ENCODE measurements around the gene SEPSECS. TPM values are rescaled to one million over a fixed set of nuclear protein-coding genes. Genes with fewer than 3 reads are reported as not detected.
"Not testable (repeated sequence)": the region's sequence is repeated elsewhere in the genome, so short reads cannot be mapped to it uniquely, and the experiment has no call there.

SEPSECS gene
- polyA plus RNA-seq, 1 donor: 10.2 TPM

DNA sequence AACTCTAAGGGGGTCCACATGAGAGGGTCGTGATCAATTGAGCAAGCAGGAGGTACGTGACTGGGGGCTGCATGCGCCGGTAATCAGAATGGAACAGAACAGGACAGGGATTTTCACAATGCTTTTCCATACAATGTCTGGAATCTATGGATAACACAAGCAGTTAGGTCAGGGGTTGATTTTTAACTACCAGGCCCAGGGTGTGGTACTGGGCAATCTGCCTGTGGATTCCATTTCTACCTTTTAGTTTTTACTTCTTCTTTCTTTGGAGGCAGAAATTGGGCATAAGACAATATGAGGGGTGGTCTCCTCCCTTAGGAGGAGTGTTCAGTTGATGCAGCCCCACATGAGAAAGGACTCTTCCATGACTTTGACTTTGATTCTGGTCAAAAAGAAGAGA, 76.8 kb downstream of the SEPSECS start:
- DNase-seq (ENCODE audit: low read depth): not testable (repeated sequence)

GRCh38 chr4:25081866-25082471, 78.3 kb downstream of the SEPSECS start:
- no peak for DNase-seq (ENCODE audit: low read depth)

DNA sequence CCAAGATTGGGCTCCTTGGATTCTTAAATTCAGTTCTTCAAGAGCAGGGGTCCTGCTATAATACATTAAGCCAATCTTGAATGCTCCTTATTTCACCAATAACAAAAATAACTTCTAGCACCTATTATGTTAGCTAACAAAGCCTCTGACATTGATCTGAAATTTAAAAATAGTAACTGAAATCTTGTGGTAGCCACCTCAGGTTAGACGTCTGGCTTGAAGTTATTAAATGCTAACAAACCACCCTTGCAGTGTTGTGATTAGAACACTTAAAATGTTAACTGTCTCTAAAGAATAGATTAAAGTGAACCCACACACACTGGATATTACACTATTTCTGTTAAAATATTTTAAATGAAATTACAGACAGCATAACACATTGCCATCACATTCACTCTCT, 79.7 kb downstream of the SEPSECS start:
- DNase-seq (ENCODE audit: low read depth): no peak

- DNase-seq (ENCODE audit: low read depth): no peak
Observed at GRCh38 chr4:25078523-25078922, 81.7 kb downstream of the SEPSECS start.

DNA sequence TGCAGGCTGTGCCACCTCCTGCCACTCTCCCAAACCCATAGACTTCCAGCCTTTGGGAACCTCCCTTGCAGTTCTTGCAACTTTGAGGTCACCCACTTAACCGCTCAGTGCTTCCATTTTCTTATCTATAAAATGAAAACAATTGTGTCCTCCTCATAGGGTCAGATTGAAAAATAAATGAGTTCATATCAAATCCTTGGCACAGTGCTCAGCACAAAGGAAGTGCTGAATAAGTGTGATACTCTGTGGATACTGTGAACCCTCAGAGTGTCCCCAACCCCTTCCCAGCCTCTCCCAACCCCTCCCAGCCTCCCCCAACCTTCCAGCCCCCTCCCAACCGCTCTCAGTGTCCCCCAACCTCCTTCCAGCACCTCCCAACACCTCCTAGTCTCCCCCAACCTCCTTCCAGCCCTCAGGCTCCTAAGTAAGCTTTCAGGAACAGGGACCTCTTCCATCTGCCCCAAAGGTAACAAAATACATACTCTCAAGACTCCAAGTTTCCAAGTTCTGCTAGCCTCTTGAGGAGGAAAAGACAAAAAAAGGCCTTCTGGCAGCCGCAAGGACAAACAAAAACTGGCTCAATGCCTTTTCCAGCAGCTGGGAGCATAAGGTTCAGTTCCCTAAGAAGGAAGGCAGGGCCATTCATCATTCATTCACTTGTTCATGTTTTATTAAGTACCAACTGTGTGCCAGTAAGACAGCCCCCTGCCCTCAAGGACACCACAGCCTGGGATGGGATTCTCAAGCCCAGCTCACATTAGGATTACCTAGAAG, 83.4 kb downstream of the SEPSECS start:
- DNase-seq (ENCODE audit: low read depth): no peak

DNA sequence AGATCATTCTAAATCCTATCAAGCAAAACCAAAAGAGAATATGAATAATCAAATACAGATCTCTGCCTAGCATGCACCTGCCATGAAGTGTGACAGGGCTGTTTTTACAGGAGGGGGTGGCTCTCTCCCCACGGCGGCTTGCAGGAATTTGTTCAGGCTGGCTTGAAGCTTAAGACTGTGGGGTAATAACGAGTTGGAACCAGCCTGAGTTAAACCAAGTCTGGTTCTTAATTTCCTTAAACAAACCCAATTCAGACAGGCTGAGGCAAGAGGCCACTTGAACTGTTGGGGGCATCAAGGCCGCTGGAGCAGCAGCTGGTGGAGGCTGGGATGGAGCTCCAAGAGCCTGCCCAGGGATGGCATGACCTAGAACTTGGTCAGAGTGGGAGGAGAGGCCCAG, 84.4 kb downstream of the SEPSECS start:
- no peak for DNase-seq (ENCODE audit: low read depth)

- no peak for DNase-seq (ENCODE audit: low read depth)
Observed at GRCh38 chr4:25075129-25075528, 85.1 kb downstream of the SEPSECS start.

DNA sequence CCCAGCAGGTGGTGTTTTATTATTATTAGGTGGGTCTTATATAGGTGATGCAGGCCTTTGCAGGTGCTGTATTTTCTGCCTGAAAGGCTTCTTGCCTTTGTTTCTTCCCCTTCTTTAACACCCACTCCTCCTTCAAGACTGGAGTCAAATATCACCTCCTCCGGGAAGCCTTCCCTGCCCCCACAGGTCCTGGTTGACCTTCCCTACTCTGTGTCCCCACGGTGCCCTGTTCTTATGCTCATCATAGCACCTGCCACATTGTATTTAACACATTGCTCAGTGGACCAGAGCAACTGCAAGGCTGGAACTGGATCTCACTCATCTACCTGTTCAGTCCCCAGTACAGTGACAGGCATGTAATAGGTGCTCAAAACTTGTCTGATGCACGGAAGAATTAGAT, 89.7 kb downstream of the SEPSECS start:
- DNase-seq (ENCODE audit: low read depth): no peak

Other genes starting within 250 kb of the SEPSECS start
- gene CCDC149, start 247.4 kb downstream of the SEPSECS start, polyA plus RNA-seq (ENCODE audit: insufficient read length): 9.7 TPM
- 4.4 TPM for gene LGI2, start 129.5 kb downstream of the SEPSECS start, polyA plus RNA-seq (ENCODE audit: insufficient read length)
- gene PI4K2B, start 73.6 kb upstream of the SEPSECS start, polyA plus RNA-seq (ENCODE audit: insufficient read length): 8.4 TPM
- gene ZCCHC4, start 152.3 kb upstream of the SEPSECS start, polyA plus RNA-seq (ENCODE audit: insufficient read length): 13.3 TPM
- gene ANAPC4, start 216.8 kb upstream of the SEPSECS start, polyA plus RNA-seq (ENCODE audit: insufficient read length): 30.3 TPM

Data from forelimb muscle (tissue), 1 donor.